HG03280 (cell line): Measurements from ENCODE around the gene AJAP1.
"Not testable (repeated sequence)": the region's sequence is repeated elsewhere in the genome, so short reads cannot be mapped to it uniquely, and the experiment has no call there.

Experiments used
- ATAC-seq: cut with Tn5 transposase; IDR thresholded peaks from one replicate; pipeline ENCODE4 v1.9.1; 2021; ENCODE audit warnings: mild to moderate bottlenecking, moderate library complexity; ENCODE audit not compliant: unreplicated experiment

The AJAP1 gene

GRCh38 chr1:4653796-4654725 lies at the start of gene AJAP1:
Gene AJAP1, plus strand, starts transcription at chr1:4654609. Its CDS starts 817 bp downstream, at chr1:4655426.
- no peak for ATAC-seq

- no peak for ATAC-seq
These were observed 49.3 kb upstream of the AJAP1 start for GRCh38 chr1:4605158-4605557.

- ATAC-seq, result no peak
These were observed 42.7 kb upstream of the AJAP1 start for GRCh38 chr1:4611563-4612341.

- no peak for ATAC-seq
These were observed 41.4 kb upstream of the AJAP1 start for GRCh38 chr1:4612991-4613390.

GRCh38 chr1:4613606-4614370 lies 40.6 kb upstream of the AJAP1 start:
- no peak for ATAC-seq

- ATAC-seq, result no peak
These were observed 39.9 kb upstream of the AJAP1 start for GRCh38 chr1:4614371-4615137.

- ATAC-seq, result no peak
These were observed 39.3 kb upstream of the AJAP1 start for GRCh38 chr1:4615138-4615470.

GRCh38 chr1:4615501-4615900 lies 38.9 kb upstream of the AJAP1 start:
- ATAC-seq, result no peak

- no peak for ATAC-seq
These were observed 37.5 kb upstream of the AJAP1 start for GRCh38 chr1:4616831-4617465.

GRCh38 chr1:4617506-4617905 lies 36.9 kb upstream of the AJAP1 start:
- no peak for ATAC-seq

GRCh38 chr1:4618827-4619226 lies 35.6 kb upstream of the AJAP1 start:
- not testable (repeated sequence) for ATAC-seq

- ATAC-seq, result no peak
These were observed 32.8 kb upstream of the AJAP1 start for GRCh38 chr1:4621646-4622045.

- no peak for ATAC-seq
These were observed 31.6 kb upstream of the AJAP1 start for GRCh38 chr1:4622821-4623220.

GRCh38 chr1:4624141-4624715 lies 30.2 kb upstream of the AJAP1 start:
- ATAC-seq, result no peak

- ATAC-seq, result no peak
These were observed 29.6 kb upstream of the AJAP1 start for GRCh38 chr1:4624801-4625200.

- no peak for ATAC-seq
These were observed 28.3 kb upstream of the AJAP1 start for GRCh38 chr1:4626061-4626460.

GRCh38 chr1:4626560-4627319 lies 27.7 kb upstream of the AJAP1 start:
- no peak for ATAC-seq

GRCh38 chr1:4627353-4627752 lies 27.1 kb upstream of the AJAP1 start:
- ATAC-seq, result no peak

GRCh38 chr1:4628992-4629391 lies 25.4 kb upstream of the AJAP1 start:
- ATAC-seq, result no peak
